SHP77 treated with DMSO at 0.1 percent for 48 hours (cell line): Measurements from ENCODE around the gene KCTD3.
A peak's percentile ranks its signal among the peaks of the same experiment; 100 is the strongest.

ENCODE experiments used
- DNase-seq: peaks from one replicate; lab custom pipeline; 2025; lab: John Stamatoyannopoulos, UW

Gene KCTD3

DNA sequence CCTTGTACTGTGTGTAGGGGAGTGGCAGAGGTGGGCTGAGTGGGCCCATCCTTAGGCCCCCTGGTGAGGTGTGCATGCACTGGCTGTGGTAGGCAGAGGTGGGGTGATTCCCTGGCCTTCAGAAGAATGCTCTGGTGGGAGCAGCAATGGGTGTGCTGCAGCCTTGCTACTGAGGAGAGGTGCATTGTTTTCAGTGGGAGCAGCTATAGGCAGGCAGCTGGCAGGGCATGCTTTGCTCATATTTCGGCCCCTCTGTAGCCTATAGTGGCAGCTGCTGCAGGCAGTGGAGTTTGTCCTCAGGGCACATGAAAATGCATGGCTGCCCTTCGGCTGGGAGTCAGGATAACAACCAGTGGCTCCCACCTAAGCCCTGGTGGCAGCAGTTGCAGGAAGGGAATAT is 10.1 kb upstream of the KCTD3 start:
- DNase-seq: no peak

DNA sequence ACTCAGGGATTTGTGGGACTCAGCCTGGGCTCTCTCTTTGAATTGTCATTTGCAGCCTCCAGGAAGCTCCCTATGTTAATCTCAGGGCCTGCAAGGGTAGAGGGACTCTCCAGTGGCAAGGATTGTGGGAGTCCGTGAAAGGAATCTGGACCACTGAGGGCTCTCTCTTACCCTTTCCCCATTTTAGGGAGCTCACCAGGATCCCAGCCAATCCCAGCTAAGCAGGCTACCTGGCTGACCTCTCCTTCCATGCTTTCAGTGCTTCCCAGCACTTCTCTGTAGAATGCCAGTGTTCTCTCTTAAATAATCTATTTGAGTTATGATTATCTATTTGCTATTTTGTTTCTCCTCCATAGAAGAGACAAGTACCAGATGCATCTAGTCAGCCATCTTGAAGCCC is 9.6 kb upstream of the KCTD3 start:
- no peak for DNase-seq

DNA sequence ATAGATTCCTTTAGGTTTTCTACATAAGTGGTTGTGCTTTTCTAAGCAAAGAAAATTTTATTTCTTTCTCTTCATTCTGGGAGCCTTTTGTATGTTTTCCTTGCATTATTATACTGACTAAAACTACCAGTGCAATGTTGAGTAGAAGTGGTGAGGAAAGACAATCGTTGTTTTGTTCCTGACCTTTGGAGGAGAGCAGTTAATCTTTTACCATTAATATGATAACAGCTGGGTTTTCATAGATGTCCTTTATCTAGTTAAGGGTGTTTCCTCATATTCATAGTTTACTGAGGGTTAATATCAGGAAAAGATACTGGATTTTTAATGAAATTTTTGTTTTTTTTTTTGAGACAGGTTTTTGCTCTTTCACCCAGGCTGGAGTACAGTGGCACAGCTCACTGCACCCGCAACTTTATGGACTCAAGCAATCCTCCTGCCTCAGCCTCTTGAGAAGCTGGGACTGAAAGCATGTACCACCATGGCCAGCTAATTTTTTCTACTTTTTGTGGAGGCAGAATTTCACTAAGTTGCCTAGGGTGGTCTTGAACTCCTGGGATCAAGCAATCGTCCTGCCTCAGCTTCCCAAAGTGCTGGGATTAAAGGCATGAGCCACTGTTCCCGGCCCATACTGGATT is 9.0 kb upstream of the KCTD3 start:
- DNase-seq: no peak

DNA sequence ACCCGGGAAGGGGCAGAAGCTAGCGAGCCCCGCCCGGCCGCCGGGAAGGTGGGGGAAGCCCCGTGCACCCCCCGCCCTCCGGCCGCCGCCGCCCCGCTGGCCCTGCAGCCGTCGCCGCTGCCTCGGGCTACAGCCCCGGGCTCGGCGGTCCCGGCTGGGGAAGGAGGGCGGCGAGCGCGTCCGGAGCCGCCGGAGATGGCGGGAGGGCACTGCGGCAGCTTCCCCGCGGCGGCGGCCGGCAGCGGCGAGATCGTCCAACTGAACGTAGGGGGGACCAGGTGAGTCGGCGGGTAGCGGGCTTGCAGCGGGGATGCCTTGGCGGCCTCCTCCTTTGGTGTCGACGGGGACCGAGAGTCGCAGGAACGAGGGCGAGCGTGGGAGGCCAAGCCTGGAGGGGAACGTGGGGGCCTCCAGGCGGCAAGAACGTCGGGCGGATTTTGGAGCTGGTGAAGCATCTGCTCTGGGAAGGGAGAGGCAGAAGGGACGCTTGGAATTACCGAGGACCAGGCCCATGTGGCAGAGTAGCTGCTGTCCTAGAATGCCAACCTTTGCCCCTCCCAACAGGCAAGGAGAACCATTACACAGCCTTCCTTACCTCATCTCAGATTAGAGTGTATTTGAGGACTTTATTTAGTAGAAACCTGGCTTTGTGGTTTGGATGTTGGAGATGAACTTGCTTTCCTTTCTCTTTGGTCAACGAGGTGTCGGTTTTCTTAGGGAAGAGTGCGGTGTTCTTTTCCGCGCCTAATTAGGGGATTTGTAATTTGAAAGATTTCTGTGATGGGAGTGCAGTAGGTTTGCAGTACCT is 591 bp downstream of the KCTD3 start:
- peak; percentile 46 for DNase-seq

DNA sequence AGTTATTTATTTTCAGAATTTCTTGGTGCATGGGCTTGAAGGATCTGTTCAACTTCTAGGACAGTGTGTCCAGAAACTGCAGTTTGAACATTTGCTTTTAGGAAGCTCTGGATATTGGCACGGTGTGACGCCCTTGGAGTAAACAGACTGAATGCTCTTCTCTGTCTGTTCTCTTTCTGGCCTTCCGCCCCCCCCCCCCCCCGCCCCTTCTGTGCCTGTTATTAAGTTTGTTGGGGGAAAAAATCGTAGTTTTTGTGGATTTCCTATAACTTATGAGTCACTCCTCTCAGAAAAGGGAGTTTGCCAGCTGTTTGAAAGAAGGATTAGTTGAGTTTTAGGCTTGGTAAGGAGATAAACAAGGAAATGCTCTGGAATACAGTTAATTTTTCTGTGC is 1.2 kb downstream of the KCTD3 start:
- DNase-seq: no peak

DNA sequence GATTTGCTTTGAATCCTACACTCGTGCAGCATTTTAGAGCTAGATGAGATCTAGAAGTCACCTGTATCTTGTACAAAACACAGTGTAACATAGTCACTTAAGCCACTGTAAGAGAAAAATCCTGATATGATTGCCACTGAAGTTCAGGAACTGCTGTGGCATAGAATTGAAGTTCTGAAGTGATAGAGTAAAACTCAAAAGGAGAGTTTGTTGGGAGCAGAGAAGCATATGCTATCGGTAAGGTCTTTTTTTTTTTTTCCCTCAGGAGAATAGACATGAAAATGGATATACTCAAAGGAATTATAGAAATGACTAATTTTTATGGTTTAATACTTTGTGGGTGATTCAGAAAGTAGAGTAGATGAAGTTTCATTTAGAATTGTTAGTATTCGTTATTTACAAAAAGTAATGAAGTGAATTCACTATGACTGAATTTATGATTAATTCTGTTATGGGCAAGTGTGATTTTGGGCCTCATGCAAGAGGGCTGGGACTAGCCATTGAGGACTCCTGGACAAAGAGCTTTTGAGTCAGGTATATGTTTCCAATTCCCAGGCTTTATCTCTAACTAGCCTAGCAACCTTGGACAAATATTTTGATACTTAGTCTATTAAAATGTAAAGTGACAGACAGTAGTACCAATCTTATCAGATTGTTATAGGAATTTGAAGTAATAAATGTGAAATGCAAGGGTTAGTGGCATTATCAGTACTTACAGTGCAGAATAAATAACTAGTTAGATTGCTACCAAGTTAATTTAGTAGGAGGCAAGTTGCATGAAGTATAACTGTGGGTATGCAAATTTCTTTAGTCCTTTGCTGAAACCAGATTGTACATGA is 3.1 kb downstream of the KCTD3 start:
- no peak for DNase-seq

DNA sequence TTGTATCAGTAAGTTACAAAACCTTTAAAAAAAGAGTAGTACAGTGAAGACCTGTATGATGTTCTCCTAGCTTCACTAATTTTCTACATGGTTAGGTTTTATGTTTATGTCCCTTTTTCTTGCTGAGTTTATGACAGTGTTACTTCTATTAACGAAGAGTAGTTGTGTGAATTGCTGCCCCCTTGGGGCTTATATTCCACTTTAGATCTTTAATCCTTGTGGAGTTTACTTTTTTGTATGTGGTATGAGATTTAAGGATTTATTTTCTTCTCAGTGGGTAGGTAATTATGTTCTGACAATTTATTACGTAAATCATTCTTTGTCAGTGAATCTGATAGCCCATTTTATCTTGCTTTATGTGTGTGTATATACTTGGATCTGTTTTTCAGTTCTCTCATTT is 14.8 kb downstream of the KCTD3 start:
- no peak for DNase-seq

DNA sequence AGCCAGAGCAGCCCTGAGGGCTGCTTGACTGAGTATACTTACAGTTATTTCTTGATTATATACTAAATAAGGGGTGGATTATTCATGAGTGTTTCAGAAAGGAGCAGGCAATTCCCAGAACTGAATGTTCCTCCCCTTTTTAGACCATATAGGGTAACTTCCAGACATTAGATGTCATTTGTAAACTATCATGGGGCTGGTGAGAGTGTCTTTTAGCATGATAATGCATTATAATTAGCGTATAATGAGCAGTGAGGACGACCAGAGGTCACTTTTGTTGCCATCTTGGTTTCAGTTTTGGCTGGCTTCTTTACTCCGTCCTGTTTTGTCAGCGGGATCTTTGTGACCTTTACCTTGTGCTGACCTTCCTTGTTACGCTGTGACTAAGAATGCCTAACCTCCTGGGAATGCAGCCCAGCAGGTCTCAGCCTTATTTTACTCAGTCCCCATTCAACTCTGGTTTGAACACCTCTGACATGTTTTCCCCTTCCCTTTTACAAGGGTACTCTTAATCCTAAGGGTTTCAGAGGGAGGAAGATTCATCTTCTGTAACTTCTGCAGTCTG is 16.2 kb downstream of the KCTD3 start:
- DNase-seq: no peak

DNA sequence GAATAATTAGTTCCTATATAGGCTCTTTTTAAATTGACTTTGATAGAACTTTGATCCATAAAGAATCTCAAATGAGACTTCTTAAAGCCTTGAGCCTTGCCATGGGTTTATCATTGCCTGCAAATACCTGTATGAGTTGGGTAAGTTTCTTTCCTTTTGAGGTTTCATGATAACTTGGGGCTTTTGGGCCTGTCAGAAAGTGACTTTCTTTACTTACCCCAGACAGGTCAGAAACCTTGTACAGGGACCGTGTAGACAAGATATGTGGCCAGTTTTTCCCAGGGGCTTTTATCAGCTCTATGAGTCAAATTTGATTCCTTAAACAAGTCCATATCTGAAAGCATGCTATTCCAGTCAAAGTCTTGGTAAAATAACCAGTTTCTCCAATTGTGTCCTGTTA is 17.3 kb downstream of the KCTD3 start:
- DNase-seq: no peak

DNA sequence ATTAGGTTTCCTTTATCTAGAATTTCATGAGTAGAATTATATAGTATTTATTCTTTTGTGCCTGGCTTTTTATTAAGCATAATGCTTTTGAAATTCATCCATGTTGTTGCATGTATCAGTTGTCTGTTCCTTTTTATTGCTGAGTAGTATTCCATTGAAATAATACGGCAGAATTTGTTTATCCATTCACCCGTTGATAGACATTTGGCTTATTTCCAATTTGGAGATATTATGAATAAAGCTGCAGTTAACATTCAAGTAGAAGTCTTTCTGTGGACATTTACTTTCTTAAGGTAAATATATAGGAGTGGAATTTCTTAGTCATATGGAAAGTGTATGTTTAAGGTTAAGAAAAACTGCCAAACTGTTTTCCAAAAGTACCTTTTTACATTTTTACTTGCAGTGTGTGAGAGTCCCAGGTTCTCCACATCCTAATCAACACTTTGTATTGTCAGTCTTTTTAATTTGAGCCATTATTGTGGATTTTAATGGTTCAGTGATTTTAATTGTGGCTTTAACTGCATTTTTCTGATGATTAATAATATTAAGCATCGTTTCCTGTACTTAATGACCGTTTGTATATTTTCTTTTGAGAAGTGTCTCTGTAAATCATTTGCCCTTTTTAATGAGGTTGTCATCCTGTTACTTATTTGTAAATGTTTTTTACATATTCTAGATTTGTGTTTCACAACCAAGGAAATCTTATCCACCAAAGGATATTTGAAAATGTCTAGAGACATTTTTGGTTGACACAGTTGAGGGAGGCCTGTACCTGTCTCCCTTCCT is 22.7 kb downstream of the KCTD3 start:
- no peak for DNase-seq

DNA sequence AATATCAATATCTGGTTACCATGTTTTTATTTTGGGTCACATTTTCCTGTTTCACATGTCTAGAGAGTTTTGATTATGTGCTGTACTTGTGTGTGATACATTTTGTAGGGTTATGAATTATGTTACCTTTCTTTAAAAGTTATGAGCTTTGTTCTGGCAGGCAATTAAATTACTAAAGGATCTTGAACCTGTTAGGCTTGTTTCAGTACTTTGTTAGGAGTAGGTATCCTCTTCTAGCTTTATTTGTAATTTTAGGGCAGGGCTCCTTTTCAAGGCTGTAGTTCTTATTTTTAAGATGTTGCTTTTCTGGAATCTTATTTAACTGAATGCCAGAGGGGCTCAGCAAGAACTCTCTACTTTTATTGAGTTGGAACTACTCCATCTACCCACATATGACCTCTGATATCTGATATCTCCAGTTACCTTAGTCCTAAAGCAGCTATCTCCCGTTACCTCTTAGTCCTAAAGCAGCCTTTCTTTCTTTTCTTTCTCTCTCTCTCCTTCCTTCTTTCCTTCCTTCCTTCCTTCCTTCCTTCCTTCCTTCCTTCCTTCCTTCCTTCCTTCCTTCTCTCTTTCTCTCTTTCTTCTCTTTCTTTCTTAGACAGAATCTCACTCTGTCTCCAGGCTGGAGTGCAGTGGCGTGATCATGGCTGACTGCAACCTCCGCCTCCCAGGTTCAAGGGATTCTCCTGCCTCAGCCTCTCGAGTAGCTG is 23.8 kb downstream of the KCTD3 start:
- no peak for DNase-seq

DNA sequence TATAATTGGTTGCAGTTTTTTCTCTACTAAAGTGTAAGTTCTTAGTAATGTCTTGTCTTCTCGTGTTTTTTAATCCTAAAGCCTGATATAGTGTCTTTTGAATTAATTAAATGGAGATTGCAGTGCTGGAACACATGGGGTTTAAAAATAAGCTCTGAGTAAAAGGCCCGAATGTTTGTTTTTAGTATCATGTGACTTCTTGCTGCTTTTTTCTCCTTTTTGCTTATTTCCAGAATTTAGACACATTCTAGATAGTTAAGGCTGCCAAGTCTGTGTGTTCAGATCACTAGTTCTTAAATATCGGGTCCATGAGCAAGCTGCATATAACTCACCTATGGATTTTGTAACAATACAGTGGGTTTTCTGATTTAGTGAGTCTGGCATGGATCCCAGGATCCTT is 27.5 kb downstream of the KCTD3 start:
- DNase-seq: no peak

DNA sequence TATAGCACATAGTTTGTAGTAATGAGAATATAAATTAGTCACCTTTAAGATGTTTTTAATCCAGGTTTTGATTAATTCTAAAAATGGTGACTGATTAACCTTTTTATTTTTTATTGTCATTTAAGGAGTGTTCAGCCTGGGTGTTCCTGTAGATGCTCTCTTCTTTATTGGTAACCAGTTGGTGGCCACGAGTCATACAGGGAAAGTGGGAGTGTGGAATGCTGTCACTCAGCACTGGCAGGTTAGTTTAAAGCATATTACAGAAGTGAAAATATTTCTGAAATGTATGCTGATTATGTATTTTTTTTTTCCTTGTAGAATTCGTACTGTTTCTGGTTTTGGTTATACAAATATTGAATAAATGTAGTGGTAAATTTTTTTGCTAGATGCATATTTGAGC is 28.1 kb downstream of the KCTD3 start:
- no peak for DNase-seq

DNA sequence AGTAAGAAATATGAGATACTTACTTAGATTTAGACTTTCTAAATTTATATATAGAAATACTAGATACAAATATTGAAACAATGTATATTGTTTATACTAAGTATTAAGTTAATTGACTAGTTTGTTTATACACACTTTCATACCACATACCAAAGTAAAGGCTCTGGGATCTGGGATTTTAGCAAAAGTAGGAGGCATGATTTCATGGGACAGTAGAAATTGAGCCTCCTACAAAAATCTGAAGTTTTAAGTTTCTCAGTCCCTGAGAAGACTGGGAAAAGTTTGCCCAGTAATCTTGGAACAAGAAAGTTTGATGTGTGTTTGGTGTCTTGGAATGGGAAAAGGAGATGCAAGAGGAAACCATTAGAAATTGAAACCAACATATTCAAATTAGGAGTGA is 30.9 kb downstream of the KCTD3 start:
- no peak for DNase-seq

DNA sequence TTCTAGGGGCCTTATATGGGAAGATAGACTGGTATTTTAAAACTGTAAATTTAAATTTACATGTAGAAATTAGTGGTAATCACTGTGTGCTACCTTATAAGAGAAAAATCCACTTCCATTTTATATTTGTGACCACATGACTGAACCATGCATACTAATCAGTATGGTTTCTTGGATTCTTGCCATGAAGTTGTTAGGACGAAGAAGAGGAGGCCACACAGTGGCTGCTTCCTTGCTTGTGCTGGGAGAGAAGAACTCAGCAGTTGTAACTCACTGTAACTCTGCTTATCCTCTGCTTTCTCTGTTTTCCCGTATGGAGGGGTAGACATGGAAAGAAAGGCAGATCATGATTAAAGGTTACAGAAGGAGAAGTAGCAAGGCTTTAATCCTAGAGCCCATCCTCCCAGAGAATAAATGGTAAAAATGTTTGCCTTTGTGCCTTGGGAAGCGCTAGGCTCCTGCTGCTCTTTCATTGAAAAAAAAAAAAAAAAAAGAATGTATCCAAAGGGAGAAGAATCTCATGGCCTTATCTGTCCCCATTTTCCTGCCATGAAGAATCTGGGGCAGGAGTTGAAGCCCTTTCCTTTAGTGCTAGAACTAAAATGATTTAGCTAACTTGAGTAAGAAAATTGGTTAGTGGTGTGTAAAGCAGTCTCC is 32.4 kb downstream of the KCTD3 start:
- DNase-seq: no peak

DNA sequence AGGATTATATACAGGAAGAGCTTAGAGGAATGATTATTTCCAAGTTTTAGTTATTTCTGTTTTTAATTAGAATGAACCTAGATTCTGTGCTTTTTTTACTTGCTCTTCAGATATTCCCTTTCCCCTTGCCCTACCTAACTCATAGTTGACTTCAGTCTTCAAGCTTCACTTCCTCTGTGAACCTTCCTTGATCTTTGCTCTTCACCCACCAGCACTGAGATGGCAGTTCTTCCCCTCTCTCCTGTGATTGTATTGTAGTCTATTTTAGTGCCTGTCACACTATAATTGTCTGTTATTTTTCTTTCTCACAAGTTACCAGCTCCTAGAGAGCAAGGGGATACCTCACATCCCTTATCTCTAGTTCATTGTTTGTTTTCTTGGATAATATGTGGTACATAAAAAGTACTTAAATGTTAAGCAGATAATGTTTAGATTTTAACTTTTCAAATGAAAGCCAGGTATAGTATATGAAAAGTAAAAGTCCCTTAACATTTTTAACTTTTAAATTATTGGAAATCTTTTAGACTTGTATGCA is 33.2 kb downstream of the KCTD3 start:
- no peak for DNase-seq

DNA sequence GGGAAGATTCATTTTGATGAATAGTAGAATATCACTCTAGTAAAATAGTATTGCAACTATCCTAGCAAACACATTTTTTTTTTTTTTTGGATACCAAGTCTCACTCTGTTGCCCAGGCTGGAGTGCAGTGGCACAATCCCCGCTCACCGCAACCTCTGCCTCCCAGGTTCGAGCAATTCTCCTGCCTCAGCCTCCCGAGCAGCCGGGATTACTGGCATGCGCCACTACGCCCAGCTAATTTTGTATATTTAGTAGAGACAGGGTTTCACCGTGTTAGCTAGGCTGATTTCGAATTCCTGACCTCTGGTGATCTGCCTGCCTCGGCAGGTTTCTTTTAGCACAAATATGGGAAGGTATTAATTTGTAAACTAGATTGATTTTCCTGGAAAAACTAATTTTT is 33.8 kb downstream of the KCTD3 start:
- DNase-seq: no peak

DNA sequence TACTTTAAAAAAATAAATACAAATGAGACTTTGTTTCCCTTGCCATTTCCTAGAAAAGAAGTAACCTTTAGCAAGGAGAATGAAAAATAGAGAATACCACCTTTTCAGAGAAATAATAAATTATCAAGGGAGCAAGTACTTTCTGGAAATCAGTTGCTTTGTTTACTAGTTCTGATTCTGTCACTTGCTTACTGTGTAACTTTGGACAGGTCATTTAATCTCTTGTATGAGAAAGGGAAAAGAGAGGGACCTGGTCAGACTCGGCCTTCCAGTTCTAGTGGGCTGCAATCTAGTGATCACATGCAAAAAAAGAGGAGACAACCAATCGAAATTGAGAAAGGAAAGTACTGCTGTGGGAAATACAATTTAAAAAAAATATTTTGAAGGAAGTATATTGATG is 34.2 kb downstream of the KCTD3 start:
- no peak for DNase-seq

DNA sequence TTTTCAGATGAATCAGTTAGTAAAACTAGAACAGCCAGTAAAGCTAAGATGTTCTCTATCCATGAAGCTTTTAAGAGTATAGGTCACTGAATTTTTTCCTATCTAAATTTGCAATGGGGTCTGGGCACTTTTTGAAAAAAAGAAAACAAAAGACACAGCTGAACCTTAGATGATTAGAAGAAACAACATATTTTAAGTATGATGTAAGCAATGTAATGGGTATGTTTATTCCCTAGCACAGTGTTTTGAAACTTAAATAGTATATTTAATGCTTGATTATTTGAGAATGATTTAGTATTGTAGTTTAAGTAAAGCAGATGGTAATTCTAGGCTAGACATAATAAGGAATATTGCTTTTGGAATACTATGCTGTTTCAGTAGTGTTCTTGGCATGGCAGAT is 36.2 kb downstream of the KCTD3 start:
- DNase-seq: no peak

DNA sequence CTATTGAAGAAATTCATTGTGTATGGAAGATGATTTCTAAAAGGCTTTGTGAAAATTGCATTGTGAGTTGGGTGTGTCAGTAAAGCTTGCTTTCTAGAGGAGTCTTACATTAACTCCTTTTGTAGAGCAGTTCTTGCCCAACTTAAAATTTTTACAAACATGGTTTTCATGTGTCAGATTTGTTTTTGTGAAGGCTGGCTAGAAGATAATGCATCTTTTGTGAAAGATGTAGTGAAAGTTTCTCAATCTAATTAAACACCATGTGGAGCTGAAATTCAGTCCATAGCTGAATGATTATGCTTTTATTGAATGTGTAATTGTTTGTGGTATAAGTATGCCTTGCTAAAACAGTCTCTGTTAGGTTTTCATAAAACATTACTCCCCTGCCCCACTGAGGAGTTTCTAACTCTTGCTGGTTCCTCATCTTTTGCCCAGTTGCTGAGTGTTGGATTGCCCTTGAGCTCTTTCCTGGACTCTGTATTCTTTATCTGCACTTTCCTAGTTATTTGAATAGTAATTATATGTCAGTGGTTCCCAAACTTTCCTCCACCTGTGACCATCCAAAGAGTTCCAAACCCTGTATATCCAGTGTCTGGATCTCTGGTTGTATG is 38.0 kb downstream of the KCTD3 start:
- DNase-seq: no peak
